K562 (cell line): ENCODE measurements around the gene ZNF626. TPM values are rescaled to one million over a fixed set of nuclear protein-coding genes. Genes with fewer than 3 reads are reported as not detected.
A peak's percentile ranks its signal among the peaks of the same experiment; 100 is the strongest.
"Not testable (repeated sequence)": the region's sequence is repeated elsewhere in the genome, so short reads cannot be mapped to it uniquely, and the experiment has no call there.

ENCODE experiments used
- ATAC-seq: fragments of 200-7000 bp; cut with Tn5 transposase; 3 replicates; pipeline ENCODE4 v1.9.1; 2020; ENCODE audit warnings: moderate library complexity
- BruUV-seq: library from RNA; stranded (reverse); fragments of 400-500 nt; replicated peaks from 2 replicates; lab custom pipeline; 2021; lab: Mats Ljungman, UMichigan
- CTCF ChIA-PET: fragments of 300-600 bp; formaldehyde crosslinking; extraction: SDS; loops from one replicate; lab custom pipeline; 2021; ENCODE audit warnings: low intra/inter-chr PET ratio; lab: Yijun Ruan, JAX
- POLR2A ChIA-PET: fragments of 300-600, 350-650 bp; sonication (Branson Sonifier 250); formaldehyde crosslinking; extraction: SDS; loops from one replicate; lab custom pipeline; 2021; ENCODE audit warnings: antibody characterized with exemption, inconsistent platforms; lab: Yijun Ruan, JAX
- DNase-seq, 4 experiments: peaks; one replicate each; pipeline versions ENCODE4 v3.0.0 to v3.0.0-alpha.2; 2011 to 2018; ENCODE audit warnings: low spot score in 3 of 4, mixed read lengths in 3 of 4; ENCODE audit errors: extremely low read depth in 1 of 4
- FAIRE-seq: peaks from 2 replicates; lab custom pipeline; 2011; peaks lifted over from hg19 to GRCh38; lab: Jason Lieb, UNC
- H2AFZ ChIP-seq: 2 replicates; pipeline ENCODE4 v1.6.0; 2011; ENCODE audit warnings: low read depth, low read length, control low read depth, inconsistent platforms
- H3K27ac ChIP-seq: fragments of 200-600 bp; 3 replicates; pipeline ENCODE4 v1.8.0; 2011; ENCODE audit warnings: low read depth, mild to moderate bottlenecking, control low read depth, inconsistent platforms, low read length, moderate library complexity, mixed read lengths; ENCODE audit errors: extremely low read depth
- H3K27me3 ChIP-seq, 2 experiments: fragments of 300-600 bp in 1 of 2; 2 replicates in 1 of 2; 3 replicates in 1 of 2; pipeline versions ENCODE4 v1.6.0 to v1.8.0; 2011; ENCODE audit warnings: inconsistent platforms in 2 of 2, low read length in 2 of 2, mild to moderate bottlenecking in 1 of 2, mixed read lengths in 1 of 2, moderate library complexity in 1 of 2; ENCODE audit not compliant: control insufficient read depth in 2 of 2, insufficient read depth in 2 of 2
- H3K36me3 ChIP-seq: fragments of 300-600 bp; 3 replicates; pipeline ENCODE4 v1.8.0; 2011; ENCODE audit warnings: mild to moderate bottlenecking, low read length, inconsistent platforms; ENCODE audit not compliant: control insufficient read depth, insufficient read depth
- H3K4me1 ChIP-seq, 2 experiments: fragments of 200-600 bp in 1 of 2; replicated peaks in 1 of 2; 2 replicates in 1 of 2; 3 replicates in 1 of 2; pipeline versions ENCODE4 v1.5.1 to v1.8.0; 2011; ENCODE audit warnings: inconsistent platforms in 2 of 2, low read length in 2 of 2, mild to moderate bottlenecking in 1 of 2, mixed read lengths in 1 of 2, moderate library complexity in 1 of 2; ENCODE audit not compliant: control insufficient read depth in 2 of 2, insufficient read depth in 2 of 2
- H3K4me2 ChIP-seq: 2 replicates; pipeline ENCODE4 v1.6.1; 2011; ENCODE audit warnings: low read length, control low read depth, inconsistent platforms, mixed read lengths; ENCODE audit not compliant: insufficient read depth
- H3K4me3 ChIP-seq: fragments of 200-600 bp; sonication (generic), shearing (Covaris generic); 2 replicates; pipeline ENCODE4 v1.5.1; 2016; ENCODE audit warnings: control low read depth, inconsistent platforms
- H3K79me2 ChIP-seq: fragments of 200-600 bp; 3 replicates; pipeline ENCODE4 v1.8.0; 2011; ENCODE audit warnings: low read length, inconsistent platforms; ENCODE audit not compliant: control insufficient read depth, insufficient read depth
- H3K9ac ChIP-seq, 2 experiments: 2 replicates each; pipeline versions ENCODE4 v1.6.0 to v1.6.1; 2011; ENCODE audit warnings: low read depth in 2 of 2, low read length in 2 of 2, control low read depth in 1 of 2, inconsistent platforms in 1 of 2, mild to moderate bottlenecking in 1 of 2, mixed read lengths in 1 of 2; ENCODE audit not compliant: insufficient read depth in 1 of 2
- H3K9me1 ChIP-seq: one replicate; pipeline ENCODE4 v1.6.0; 2011; ENCODE audit warnings: inconsistent platforms, mild to moderate bottlenecking, low read length, moderate library complexity; ENCODE audit not compliant: control insufficient read depth, insufficient read depth
- H3K9me3 ChIP-seq: replicated peaks from 2 replicates; pipeline ENCODE4 v1.5.1; 2011; ENCODE audit warnings: low read depth, low read length, inconsistent platforms; ENCODE audit not compliant: control insufficient read depth, insufficient read depth
- H4K20me1 ChIP-seq: replicated peaks from 2 replicates; pipeline ENCODE4 v1.6.1; 2011; ENCODE audit warnings: low read length, inconsistent platforms, mixed read lengths; ENCODE audit not compliant: control insufficient read depth, insufficient read depth
- CTBP1 ChIP-seq: fragments of 450-650 bp; IDR thresholded peaks from 2 replicates; pipeline ENCODE4 v1.6.1; 2016; ENCODE audit warnings: borderline replicate concordance
- ZNF639 ChIP-seq, 2 experiments: fragments of 200-800 bp in 1 of 2; sonication (Bioruptor generic) in 1 of 2; sonication (generic) in 1 of 2; formaldehyde crosslinking in 1 of 2; IDR thresholded peaks in 1 of 2; conservative IDR thresholded peaks in 1 of 2; 2 replicates each; pipeline versions ENCODE4 v1.5.0 to v1.6.1; 2016 to 2020; ENCODE audit warnings: missing compliant biosample characterization in 1 of 2, missing genetic modification characterization in 1 of 2, missing genetic modification reagents in 1 of 2
- WGBS: fragments of 100-300 bp; shearing (Covaris generic); methylation state at CpG from one replicate; pipeline ENCODE4 v1.1.6; 2016; ENCODE audit warnings: low coverage, mixed read lengths; ENCODE audit not compliant: insufficient coverage; ENCODE audit errors: missing lambda C conversion rate; 5-methylcytosine and 5-hydroxymethylcytosine counted together
- in situ Hi-C: fragments of 300-500 bp; cut with MboI; formaldehyde crosslinking; loops from 4 replicates; pipeline ENCODE4 v1.15.0; 2018; ENCODE audit warnings: inconsistent platforms, mixed read lengths
- intact Hi-C: fragments of 100-400 bp; cut with micrococcal nuclease; formaldehyde crosslinking; loops from 2 replicates; pipeline ENCODE4 v1.14.2; 2022
- polyA plus RNA-seq, 8 experiments: library from polyadenylated mRNA; depleted of rRNA in 4 of 8; stranded (reverse) in 5 of 8; unstranded in 3 of 8; fragments of >200 nt; fragmentation: Nextera tagmentation in 2 of 8; fragmentation: Illumina TruSeq in 1 of 8; extraction: Ambion mirVana in 2 of 8; extraction: Trizol in 1 of 8; gene quantifications; 2 replicates each; pipeline versions ENCODE4 v1.2.1 to v1.2.3, GENCODE V29; 2011 to 2014; ENCODE audit warnings: inconsistent platforms in 1 of 8, missing spikeins in 1 of 8
- total RNA-seq, 7 experiments: library from RNA; depleted of rRNA in 6 of 7; stranded (reverse); fragments of >200 nt in 6 of 7; fragmentation: Illumina TruSeq in 2 of 7; extraction: Trizol in 2 of 7; gene quantifications; 2 replicates each; pipeline versions ENCODE4 v1.2.1 to v1.2.3, GENCODE V29; 2011 to 2021; ENCODE audit warnings: low replicate concordance in 1 of 7

The ZNF626 gene
- total and polyA plus RNA-seq, 9 of the 15 experiments (the other 6 are each of a cell fraction or from before 2014, with no cell fraction given), result 1.6 to 7.7 (median 4.1) TPM

DNA sequence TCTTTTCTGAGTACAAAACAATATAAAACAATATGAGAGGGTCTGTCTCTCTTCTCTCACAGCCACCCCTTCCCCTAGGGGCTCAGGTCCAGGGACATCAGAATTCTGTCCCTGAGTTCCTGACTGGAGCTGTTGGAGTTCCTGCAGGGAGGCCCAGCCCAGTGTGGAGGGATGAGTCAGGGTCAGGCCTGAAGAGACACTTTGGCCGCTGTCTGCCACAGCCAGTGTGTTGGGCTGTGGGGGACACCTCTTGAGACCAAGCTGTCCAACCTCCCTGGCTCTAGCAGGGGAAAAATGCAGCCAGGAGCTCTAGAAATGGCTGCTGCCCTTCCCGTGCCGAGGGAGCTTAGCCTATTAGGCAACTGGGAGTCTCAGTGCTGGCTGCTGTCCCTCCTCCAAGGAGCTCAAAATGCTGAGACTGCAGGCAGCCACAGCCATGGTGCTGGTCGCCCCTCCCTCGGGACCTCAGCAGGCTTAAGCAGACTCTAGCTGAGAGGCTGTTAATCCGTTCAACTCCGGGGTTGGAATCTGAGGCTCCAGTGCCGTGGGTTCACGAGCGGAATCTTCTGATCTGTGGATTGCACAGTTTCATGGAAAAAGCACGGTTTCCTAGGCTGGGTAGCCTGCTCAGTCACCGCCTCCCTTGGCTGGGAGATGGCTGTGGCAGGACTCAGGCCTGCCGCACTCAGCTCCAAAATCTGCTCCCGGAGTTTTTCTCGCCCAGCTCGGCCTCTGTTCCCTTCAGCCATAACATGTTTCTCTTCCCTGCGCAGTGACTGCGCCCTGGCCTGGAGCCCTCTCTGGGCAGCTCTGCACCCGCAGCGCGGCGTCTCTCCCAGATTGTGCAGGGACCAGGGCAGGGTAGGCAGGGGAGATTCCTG, 3.8 kb upstream of the ZNF626 start (continued):
- no peak for TF ChIP-seq ZNF639 (CRISPR knock-in tag; conservative IDR thresholded peaks at IDR 0.05 in 1 of 2, IDR thresholded peaks at IDR 0.05 in 1 of 2)
- TF ChIP-seq CTBP1, result no peak

DNA sequence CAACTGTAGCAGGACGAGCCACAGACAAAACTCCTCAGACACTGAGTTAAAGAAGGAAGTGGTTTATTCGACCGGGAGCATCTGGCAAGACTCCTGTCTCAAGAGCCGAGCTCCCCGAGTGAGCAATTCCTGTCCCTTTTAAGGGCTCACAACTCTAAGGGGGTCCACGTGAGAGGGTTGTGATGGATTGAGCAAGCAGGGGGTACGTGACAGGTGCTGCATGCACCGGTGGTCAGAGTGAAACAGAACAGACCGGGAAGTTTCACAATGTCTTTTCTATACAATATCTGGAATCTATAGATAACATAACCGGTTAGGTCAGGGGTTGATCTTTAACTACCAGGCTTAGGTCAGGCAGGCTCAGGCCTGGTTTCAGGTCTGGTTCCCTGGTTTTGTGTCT, 3.1 kb upstream of the ZNF626 start:
- POLR2A ChIA-PET, DNase-seq, H3K4me3 ChIP-seq, H3K9me3 ChIP-seq, ATAC-seq, H3K27me3 ChIP-seq, intact Hi-C loops, BruUV-seq, H3K9ac ChIP-seq, H3K36me3 ChIP-seq, CTCF ChIA-PET, H3K9me1 ChIP-seq, H4K20me1 ChIP-seq, in situ Hi-C loops, H3K27ac ChIP-seq, H3K4me1 ChIP-seq, H3K4me2 ChIP-seq, FAIRE-seq: not testable (repeated sequence)
- H3K79me2 ChIP-seq, result peaks cover 19% of the 10 kb centered on the region
- WGBS, result 9% methylated on average over 10 of the region's 10 CpGs
- peak overlapping the region; percentile 66; the same call in 1 of the 2 replicates for H2AFZ ChIP-seq
